Breast epithelium (tissue), 3 donors: ENCODE results near the gene FRMD4A.

Source experiments
- POLR2A ChIP-seq: fragments of 450-650 bp; IDR thresholded peaks from one replicate; pipeline ENCODE4 v1.6.1; 2016; ENCODE audit warnings: antibody characterized with exemption, mild to moderate bottlenecking, moderate library complexity
- POLR2AphosphoS5 ChIP-seq, 3 donors: sonication (generic); formaldehyde crosslinking; IDR thresholded peaks; one replicate each; pipeline ENCODE4 v1.6.1; 2017; ENCODE audit warnings: antibody characterized with exemption in 3 of 3
- TF ChIP-seq, protein P1 (sequence below), 3 donors: fragments of 450-650 bp; IDR thresholded peaks; one replicate each; pipeline ENCODE4 v1.5.1; 2016 to 2017; ENCODE audit warnings: antibody characterized with exemption in 3 of 3, mild to moderate bottlenecking in 3 of 3, moderate library complexity in 3 of 3

GRCh38 chr10:13617116-13617515 lies 713.6 kb downstream of the FRMD4A start:
- TF ChIP-seq, protein P1, sequence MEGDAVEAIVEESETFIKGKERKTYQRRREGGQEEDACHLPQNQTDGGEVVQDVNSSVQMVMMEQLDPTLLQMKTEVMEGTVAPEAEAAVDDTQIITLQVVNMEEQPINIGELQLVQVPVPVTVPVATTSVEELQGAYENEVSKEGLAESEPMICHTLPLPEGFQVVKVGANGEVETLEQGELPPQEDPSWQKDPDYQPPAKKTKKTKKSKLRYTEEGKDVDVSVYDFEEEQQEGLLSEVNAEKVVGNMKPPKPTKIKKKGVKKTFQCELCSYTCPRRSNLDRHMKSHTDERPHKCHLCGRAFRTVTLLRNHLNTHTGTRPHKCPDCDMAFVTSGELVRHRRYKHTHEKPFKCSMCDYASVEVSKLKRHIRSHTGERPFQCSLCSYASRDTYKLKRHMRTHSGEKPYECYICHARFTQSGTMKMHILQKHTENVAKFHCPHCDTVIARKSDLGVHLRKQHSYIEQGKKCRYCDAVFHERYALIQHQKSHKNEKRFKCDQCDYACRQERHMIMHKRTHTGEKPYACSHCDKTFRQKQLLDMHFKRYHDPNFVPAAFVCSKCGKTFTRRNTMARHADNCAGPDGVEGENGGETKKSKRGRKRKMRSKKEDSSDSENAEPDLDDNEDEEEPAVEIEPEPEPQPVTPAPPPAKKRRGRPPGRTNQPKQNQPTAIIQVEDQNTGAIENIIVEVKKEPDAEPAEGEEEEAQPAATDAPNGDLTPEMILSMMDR (IDR thresholded peaks at IDR 0.05) = no peak
- no peak for TF ChIP-seq POLR2A
- TF ChIP-seq POLR2AphosphoS5 (IDR thresholded peaks at IDR 0.05) = no peak
